Endothelial cell of umbilical vein (primary cell): ENCODE data around the gene STOM. TPM values are rescaled to one million over a fixed set of nuclear protein-coding genes. Genes with fewer than 3 reads are reported as not detected.
A peak's percentile ranks its signal among the peaks of the same experiment; 100 is the strongest.

ENCODE experiments used
- Bru-seq: library from RNA; stranded (reverse); fragments of 400-500 nt; gene quantifications from one replicate; lab custom pipeline; 2021; lab: Mats Ljungman, UMichigan
- BruChase-seq, 2 experiments: library from RNA; stranded (reverse); fragments of 400-500 nt; gene quantifications; one replicate each; lab custom pipeline; 2021; lab: Mats Ljungman, UMichigan
- BruUV-seq: library from RNA; stranded (reverse); fragments of 400-500 nt; replicated peaks from 2 replicates; lab custom pipeline; 2021; lab: Mats Ljungman, UMichigan
- CTCF ChIA-PET: fragments of 300-600, 350-600 bp; sonication (Branson Sonifier 250); formaldehyde crosslinking; loops from one replicate; lab custom pipeline; 2021; ENCODE audit warnings: antibody characterized with exemption, inconsistent platforms; lab: Charles Lee
- POLR2A ChIA-PET: fragments of 300-600, 350-600 bp; sonication (Branson Sonifier 250); formaldehyde crosslinking; loops from one replicate; lab custom pipeline; 2021; ENCODE audit warnings: antibody characterized with exemption, inconsistent platforms; lab: Charles Lee
- DNase-seq: peaks from one replicate; pipeline ENCODE4 v3.0.0-alpha.2; 2011; ENCODE audit warnings: low read depth, low spot score
- FAIRE-seq: peaks from 2 replicates; lab custom pipeline; 2011; peaks lifted over from hg19 to GRCh38; lab: Jason Lieb, UNC
- H2AFZ ChIP-seq: 2 replicates; pipeline ENCODE4 v1.6.0; 2012; ENCODE audit warnings: low read depth, low read length, control low read depth, inconsistent platforms
- H3K27ac ChIP-seq: 2 replicates; pipeline ENCODE4 v1.5.1; 2011; ENCODE audit warnings: low read depth, mild to moderate bottlenecking, control low read depth, low read length, moderate library complexity; ENCODE audit not compliant: insufficient read depth
- H3K27me3 ChIP-seq, 2 experiments: 2 replicates each; pipeline versions ENCODE4 v1.6.0 to v1.6.1; 2011; ENCODE audit warnings: low read length in 2 of 2, mixed read lengths in 1 of 2; ENCODE audit not compliant: control insufficient read depth in 2 of 2, insufficient read depth in 2 of 2
- H3K36me3 ChIP-seq, 2 experiments: 2 replicates in 1 of 2; 3 replicates in 1 of 2; pipeline ENCODE4 v1.5.1; 2011; ENCODE audit warnings: low read length in 2 of 2, mild to moderate bottlenecking in 1 of 2, moderate library complexity in 1 of 2; ENCODE audit not compliant: control insufficient read depth in 2 of 2, insufficient read depth in 2 of 2; ENCODE audit errors: extremely low read depth in 1 of 2
- H3K4me1 ChIP-seq: 3 replicates; pipeline ENCODE4 v1.5.1; 2011; ENCODE audit warnings: mild to moderate bottlenecking, low read length; ENCODE audit not compliant: control insufficient read depth, insufficient read depth; ENCODE audit errors: extremely low read depth
- H3K4me2 ChIP-seq: 2 replicates; pipeline ENCODE4 v1.6.1; 2011; ENCODE audit warnings: low read length, control low read depth, mixed read lengths; ENCODE audit not compliant: insufficient read depth
- H3K4me3 ChIP-seq, 3 experiments: fragments of 200-600 bp in 1 of 3; sonication (generic), shearing (Covaris generic) in 1 of 3; replicated peaks in 1 of 3; 2 replicates each; pipeline ENCODE4 v1.5.1; 2011 to 2016; ENCODE audit warnings: control low read depth in 3 of 3, low read length in 3 of 3, mild to moderate bottlenecking in 2 of 3, inconsistent platforms in 1 of 3, low read depth in 1 of 3, moderate library complexity in 1 of 3; ENCODE audit not compliant: insufficient read depth in 1 of 3
- H3K79me2 ChIP-seq: 2 replicates; pipeline ENCODE4 v1.6.0; 2012; ENCODE audit warnings: low read length, inconsistent platforms; ENCODE audit not compliant: control insufficient read depth, insufficient read depth
- H3K9ac ChIP-seq: replicated peaks from 2 replicates; pipeline ENCODE3; 2011; ENCODE audit warnings: low read length, control low read depth; ENCODE audit not compliant: insufficient read depth; ENCODE audit errors: extremely low read depth
- H3K9me1 ChIP-seq: replicated peaks from 3 replicates; pipeline ENCODE4 v1.6.0; 2011; ENCODE audit warnings: mild to moderate bottlenecking, low read length; ENCODE audit not compliant: control insufficient read depth, insufficient read depth; ENCODE audit errors: extremely low read depth
- H3K9me3 ChIP-seq: replicated peaks from 2 replicates; pipeline ENCODE4 v1.5.1; 2012; ENCODE audit warnings: low read length, inconsistent platforms; ENCODE audit not compliant: control insufficient read depth, insufficient read depth
- H4K20me1 ChIP-seq: replicated peaks from 2 replicates; pipeline ENCODE3; 2011; ENCODE audit warnings: mild to moderate bottlenecking, low read length; ENCODE audit not compliant: control insufficient read depth, insufficient read depth; ENCODE audit errors: extremely low read depth
- FOS ChIP-seq: IDR thresholded peaks from 2 replicates; pipeline ENCODE4 v1.6.1; 2011; ENCODE audit warnings: mild to moderate bottlenecking, low read length, moderate library complexity, borderline replicate concordance; ENCODE audit not compliant: insufficient read depth
- MYC ChIP-seq: IDR thresholded peaks from one replicate; pipeline ENCODE4 v1.6.1; 2011; ENCODE audit warnings: mild to moderate bottlenecking, low read depth, low read length
- POLR2A ChIP-seq: IDR thresholded peaks from 2 replicates; pipeline ENCODE4 v1.6.1; 2012; ENCODE audit warnings: low read depth, mild to moderate bottlenecking, control low read depth, low read length
- POLR2AphosphoS5 ChIP-seq: IDR thresholded peaks from 2 replicates; pipeline ENCODE4 v1.6.1; 2012; ENCODE audit warnings: low read depth, mild to moderate bottlenecking, control low read depth, low read length, moderate library complexity; ENCODE audit not compliant: insufficient read depth
- dilution Hi-C: fragments of 300-500 bp; cut with MboI; formaldehyde crosslinking; loops from one replicate; pipeline ENCODE4 v1.15.0; 2019; ENCODE audit warnings: low sequenced_read_pairs; ENCODE audit not compliant: extremely low pct_ligation_motif_present
- intact Hi-C: fragments of 100-400 bp; cut with micrococcal nuclease; formaldehyde crosslinking; loops from one replicate; pipeline ENCODE4 v1.10.0; 2022
- long read RNA-seq: library from polyadenylated mRNA; stranded (forward); transcript quantifications from one replicate; pipeline ENCODE4 v2.0.0, GENCODE V29; 2021
- polyA minus RNA-seq, 3 experiments: library from RNA; depleted of rRNA, polyadenylated mRNA; stranded (reverse); fragments of >200 nt; gene quantifications; 1 replicate in 1 of 3; 2 replicates in 2 of 3; pipeline ENCODE4 v1.2.3, GENCODE V29; 2011
- polyA plus RNA-seq, 4 experiments: library from polyadenylated mRNA; depleted of rRNA in 3 of 4; stranded (reverse) in 3 of 4; unstranded in 1 of 4; fragments of >200 nt; gene quantifications; 2 replicates each; pipeline versions ENCODE4 v1.2.1 to v1.2.3, GENCODE V29; 2011 to 2012; ENCODE audit warnings: missing spikeins in 1 of 4
- total RNA-seq: library from RNA; stranded (reverse); gene quantifications from 2 replicates; pipeline ENCODE4 v1.2.3, GENCODE V29; 2021
- TF ChIP-seq, protein P1 (sequence below): IDR thresholded peaks from 2 replicates; pipeline ENCODE4 v1.6.1; 2011; ENCODE audit not compliant: insufficient read depth, insufficient read length

Gene STOM
- 138 and 170 TPM in 2 replicates for total RNA-seq
- polyA plus RNA-seq: 133 and 153 TPM in 2 replicates
- 149 and 161 TPM in 2 replicates for polyA plus RNA-seq (2011; cell fraction: cytosol; rRNA removed)
- 72.7 and 88.0 TPM in 2 replicates for polyA plus RNA-seq (2011; cell fraction: nucleus; rRNA removed)
- polyA plus RNA-seq (2012): 142 and 165 TPM in 2 replicates
- 165 and 168 TPM in 2 replicates for polyA minus RNA-seq
- polyA minus RNA-seq (2011; cell fraction: cytosol; rRNA and poly(A)+ RNA removed): 75.4 TPM
- 63.6 and 70.5 TPM in 2 replicates for polyA minus RNA-seq (2011; cell fraction: nucleus; rRNA and poly(A)+ RNA removed)
- Bru-seq, nascent RNA: percentile 96 among the genes with signal in this experiment
- percentile 97 among the genes with signal in this experiment for BruChase-seq, experiment 1, labeled RNA remaining after a 6-hour chase
- BruChase-seq, experiment 2, labeled RNA remaining after a 2-hour chase: percentile 92 among the genes with signal in this experiment
- long read RNA-seq, transcript STOM-201 (7 exons, 3,010 nt): major isoform, 338 of 364 reads
- long read RNA-seq, partial matches to known transcripts: 4 of 364 reads
- long read RNA-seq, other reads (novel, unspliced or antisense): 22 of 364 reads

GRCh38 chr9:121369595-121370265 is at the start of gene STOM:
Gene STOM (minus strand): TSS chr9:121370250. CDS start chr9:121370187, 63 bp downstream.
- Histone ChIP-seq H3K36me3 (peaks cover 0 to 2% of the 10 kb centered on the region in 2 experiments), H4K20me1 (no peaks in the 10 kb centered on the region), H2AFZ (peak within 1 kb of the TSS; percentile 97), H3K4me1 (peaks cover 43% of the 10 kb centered on the region), H3K9me3 (no peaks in the 10 kb centered on the region), H3K79me2 (peaks cover 48% of the 10 kb centered on the region), H3K4me3 (peak within 1 kb of the TSS; percentile 66 to 88 (median 78)), H3K27ac (peak within 1 kb of the TSS; percentile 93), H3K4me2 (peak within 1 kb of the TSS; percentile 98), H3K9me1 (no peaks in the 10 kb centered on the region), H3K9ac (peak within 1 kb of the TSS; percentile 96), H3K27me3 (no peaks in the 10 kb centered on the region)
- DNase-seq: peak; percentile 89
- dilution Hi-C loops: no loop called here
- peak; percentile 15 for FAIRE-seq
- TF ChIP-seq FOS: no peak
- peak; percentile 98 for TF ChIP-seq POLR2AphosphoS5
- TF ChIP-seq, protein P1, sequence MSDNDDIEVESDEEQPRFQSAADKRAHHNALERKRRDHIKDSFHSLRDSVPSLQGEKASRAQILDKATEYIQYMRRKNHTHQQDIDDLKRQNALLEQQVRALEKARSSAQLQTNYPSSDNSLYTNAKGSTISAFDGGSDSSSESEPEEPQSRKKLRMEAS: peak; percentile 54
- peak; percentile 4 for TF ChIP-seq MYC
- TF ChIP-seq POLR2A: peak; percentile 98
- intact Hi-C loops: loop anchor here (1.0 kb wide), 3 partner anchors 18 to 82 kb away; no protein-coding TSS in a partner anchor
- ChIA-PET POLR2A (interaction anchor here (0.7 to 1.0 kb wide), 4 partner anchors 12 to 966 kb away, joined by 4 to 9 read pairs (median 7); no protein-coding TSS in a partner anchor), CTCF (interaction anchor here (0.8 to 1.4 kb wide), 6 partner anchors 12 to 91 kb away, joined by 3 to 8 read pairs (median 6); no protein-coding TSS in a partner anchor)
- BruUV-seq: TSS peak; percentile 34
